Vagina (tissue), 2 donors: ENCODE results near the gene CFAP221.

ENCODE experiments used
- CTCF ChIP-seq, 3 experiments: fragments of 450-650 bp in 2 of 3; fragments of 200-600 bp in 1 of 3; sonication (generic) in 1 of 3; IDR thresholded peaks; one replicate each; pipeline ENCODE4 v1.5.1; 2017 to 2019; ENCODE audit warnings: antibody characterized with exemption in 3 of 3, mild to moderate bottlenecking in 2 of 3, moderate library complexity in 2 of 3
- POLR2A ChIP-seq, 2 donors: fragments of 450-650 bp; IDR thresholded peaks; one replicate each; pipeline ENCODE4 v1.6.1; 2017; ENCODE audit warnings: antibody characterized with exemption in 2 of 2, mild to moderate bottlenecking in 2 of 2, moderate library complexity in 2 of 2

- no peak for TF ChIP-seq CTCF (IDR thresholded peaks at IDR 0.05)
- TF ChIP-seq POLR2A (IDR thresholded peaks at IDR 0.05) = no peak
Observed at GRCh38 chr2:119516121-119516520, 28.1 kb upstream of the CFAP221 start.
